Measurements from ENCODE around the gene NEDD4L.
A peak's percentile ranks its signal among the peaks of the same experiment; 100 is the strongest.
"Not testable (repeated sequence)": the region's sequence is repeated elsewhere in the genome, so short reads cannot be mapped to it uniquely, and the experiment has no call there.

The NEDD4L gene

DNA sequence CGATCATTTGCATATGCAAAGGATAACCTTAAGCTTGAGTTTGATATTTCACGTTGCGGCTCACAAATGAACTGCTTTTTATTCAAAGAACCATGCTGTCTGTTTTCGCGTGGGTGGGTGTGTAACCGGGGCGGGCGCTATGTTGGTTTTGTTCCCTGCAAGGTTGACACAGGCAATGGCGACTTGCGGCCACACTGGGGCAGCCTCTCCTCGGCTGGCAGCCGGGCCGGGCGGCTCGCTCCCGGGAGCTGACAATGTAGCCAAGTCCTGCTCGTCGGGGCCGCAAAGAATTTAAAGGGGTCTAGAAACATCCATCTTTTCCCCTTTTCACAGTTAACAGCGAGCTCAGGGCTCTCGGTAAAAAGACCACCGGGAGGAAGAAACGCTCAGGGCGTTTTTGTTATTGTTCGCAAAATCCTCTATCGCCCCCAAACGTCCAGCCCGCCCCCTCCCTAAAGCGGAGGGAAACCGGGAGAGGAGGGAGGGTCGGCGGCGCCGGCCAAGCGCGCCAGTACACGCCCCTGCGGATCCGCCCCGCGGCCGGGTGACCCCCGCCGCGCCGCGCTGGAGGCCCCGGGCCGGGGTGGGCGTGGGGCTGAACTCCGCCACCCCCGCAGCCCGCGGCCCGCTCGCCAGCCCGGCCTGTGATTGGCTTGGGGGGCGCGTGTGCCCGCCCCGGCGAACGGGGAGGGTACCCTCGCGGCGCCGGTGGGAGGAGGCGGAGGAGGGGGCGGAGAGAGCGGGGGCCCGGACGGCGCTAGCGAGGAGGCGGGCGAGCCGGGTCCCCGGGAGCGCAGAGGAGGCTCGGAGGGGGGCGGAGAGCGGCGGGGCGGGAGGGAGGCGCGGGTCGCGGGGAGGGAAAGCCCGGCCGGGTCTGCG lies at the start of gene NEDD4L:
Gene NEDD4L (plus strand): TSS at position 736 of the 879 bp plus-strand sequence. CDS start 435 bp downstream, outside the sequence.
- peak; percentile 68 to 70 for DNase-seq

DNA sequence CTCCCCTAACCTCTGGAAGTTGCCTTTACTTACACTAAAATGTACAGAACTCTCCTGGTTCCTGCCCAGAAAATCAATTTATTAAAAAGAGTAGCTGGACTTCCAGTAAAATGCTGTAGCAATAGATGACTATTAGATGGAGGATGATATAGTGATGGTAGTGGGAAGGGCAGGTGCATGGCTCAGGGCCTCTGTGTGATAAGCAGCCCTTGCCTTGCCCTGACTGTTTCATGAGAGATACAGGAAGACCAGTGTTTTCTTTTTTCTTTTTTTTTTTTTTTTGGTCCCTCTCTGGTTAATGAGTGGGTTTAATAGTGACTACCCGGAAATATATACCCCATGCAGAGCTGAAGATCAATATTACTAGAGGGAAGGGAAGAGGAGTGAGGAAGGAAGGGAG lies 48.7 kb upstream of the NEDD4L start:
- DNase-seq: no peak

DNA sequence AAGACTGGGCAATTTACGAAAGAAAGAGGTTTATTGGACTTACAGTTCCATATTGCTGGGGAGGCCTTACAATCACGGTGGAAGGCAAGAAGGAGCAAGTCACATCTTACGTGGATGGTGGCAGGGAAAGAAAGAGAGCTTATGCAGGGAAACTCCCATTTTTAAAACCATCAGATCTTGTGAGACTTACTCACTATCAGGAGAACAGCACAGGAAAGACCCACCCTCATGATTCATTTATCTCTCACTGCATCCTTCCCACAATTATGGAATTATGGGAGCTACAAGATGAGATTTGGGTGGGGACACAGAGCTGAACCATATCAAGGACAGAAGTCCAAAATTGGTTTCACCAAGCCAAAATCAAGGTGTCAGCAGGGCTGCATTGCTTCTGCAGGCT lies 47.1 kb upstream of the NEDD4L start:
- not testable (repeated sequence) for DNase-seq

DNA sequence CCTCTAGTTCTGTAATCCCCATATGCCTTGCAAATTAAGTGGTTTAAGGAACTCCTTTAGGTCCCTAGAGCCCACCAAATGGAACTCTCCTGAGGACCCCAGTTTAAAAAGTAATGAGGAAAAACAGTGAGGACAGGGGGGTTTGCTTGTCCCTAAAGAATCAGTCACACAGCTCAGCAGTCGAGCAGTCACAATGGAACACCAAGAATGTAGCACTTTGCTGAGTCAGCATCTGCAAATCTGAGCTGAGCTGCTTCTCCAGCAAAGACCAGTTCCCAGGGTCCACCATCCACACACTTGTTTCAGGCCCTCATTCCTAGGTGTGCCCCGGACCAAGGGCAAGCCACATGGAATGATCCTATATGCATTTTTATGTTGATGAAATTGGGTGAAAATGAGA lies 46.2 kb upstream of the NEDD4L start:
- no peak for DNase-seq

DNA sequence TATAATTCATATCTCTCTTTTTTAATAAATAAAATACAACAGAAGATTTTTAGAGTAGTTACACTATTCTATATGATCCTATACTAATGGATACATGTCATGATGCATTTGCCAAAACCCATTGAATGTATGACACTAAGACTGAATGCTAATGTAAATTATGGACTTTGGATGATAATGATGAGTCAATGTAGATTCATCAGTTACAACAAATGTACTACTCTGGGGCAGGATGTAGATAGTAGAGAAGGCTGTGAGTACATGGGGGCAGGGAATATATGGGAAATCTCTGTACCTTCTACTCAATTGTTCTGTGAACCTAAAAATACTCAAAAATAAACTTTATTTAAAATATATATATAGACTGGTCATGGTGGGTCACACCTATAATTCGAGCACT lies 45.6 kb upstream of the NEDD4L start:
- DNase-seq: no peak

DNA sequence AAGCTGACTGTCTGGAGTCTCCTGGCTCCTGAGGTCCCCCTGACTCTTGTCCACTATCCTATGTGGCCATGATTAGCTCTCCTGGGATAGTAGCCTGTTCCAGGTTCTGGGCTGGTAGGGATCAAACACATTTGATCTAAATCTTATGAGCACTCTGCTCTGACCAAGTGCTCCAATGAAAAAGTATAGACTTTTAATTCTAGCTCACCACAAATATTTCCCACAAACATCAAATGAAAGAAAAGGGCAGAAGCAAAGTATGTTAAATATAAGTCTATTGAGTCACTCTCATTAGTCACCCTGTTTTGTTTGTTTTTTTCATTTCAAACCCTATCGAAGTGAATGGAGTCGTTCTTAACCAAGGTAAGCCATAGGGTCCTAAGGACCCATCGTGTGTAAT lies 39.7 kb upstream of the NEDD4L start:
- no peak for DNase-seq

DNA sequence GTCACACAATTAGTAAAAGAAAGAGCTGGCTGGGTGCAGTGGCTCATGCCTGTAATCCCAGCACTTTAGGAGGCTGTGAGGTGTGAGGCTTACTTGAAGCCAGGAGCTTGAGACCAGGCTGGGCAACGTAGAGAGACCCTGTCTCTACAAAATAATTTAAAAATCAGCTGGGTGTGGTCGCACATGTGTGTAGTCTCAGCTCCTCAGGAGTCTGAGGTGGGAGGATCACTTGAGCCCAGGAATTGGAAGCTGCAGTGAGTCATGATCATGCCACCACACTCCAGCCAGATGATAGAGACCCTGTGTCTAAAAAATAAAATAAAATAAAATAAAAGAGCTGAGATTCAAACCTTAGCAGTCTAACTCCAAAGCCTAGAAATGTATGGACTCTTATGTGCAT lies 39.0 kb upstream of the NEDD4L start:
- no peak for DNase-seq

DNA sequence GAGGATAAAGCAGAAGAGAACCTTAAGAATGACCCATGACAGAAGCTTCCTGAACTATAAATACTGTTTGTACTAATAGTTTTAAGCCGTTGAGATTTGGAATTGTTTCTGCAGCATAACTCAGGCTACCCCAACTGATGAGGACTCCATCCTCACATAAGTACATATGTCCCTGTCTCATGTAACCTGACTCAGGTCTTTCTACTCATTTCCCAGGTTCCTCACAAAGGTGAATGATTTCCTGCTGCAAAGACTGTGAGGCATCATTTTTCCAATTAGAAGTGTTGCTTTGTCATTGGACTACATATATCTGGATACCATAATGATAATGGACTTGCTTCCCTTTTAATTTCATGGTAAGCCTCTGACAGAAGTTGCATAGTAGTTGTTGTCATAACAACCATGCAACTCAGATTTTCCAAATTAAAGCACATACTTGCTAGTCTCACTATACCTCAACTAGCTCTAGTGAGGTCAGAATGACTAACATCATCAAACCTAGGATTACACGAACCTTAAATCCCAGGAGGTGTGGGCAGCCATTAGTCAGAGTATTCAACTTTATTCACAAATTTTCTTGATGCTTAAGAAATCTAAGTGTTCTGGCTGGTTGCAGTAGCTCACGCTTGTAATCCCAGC lies 38.0 kb upstream of the NEDD4L start:
- no peak for DNase-seq

DNA sequence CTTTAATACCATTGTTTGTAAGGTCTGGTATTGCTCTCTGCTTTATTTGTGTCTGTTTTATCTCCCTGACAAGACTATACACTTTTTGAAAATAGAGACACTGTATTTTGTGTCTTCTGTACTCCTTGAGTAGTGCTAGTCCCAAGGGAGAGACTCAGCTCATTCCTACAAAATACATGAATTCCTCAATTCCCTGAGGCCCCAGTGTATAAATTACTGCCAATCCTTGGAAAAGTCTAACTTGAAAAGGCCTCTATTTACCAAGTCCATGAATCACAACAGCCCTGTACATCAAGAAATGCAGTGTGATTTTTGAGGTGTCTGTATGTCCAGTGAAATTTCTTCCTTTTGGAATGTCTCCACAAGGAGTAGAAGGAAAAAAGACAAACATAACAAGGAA lies 34.9 kb upstream of the NEDD4L start:
- no peak for DNase-seq

DNA sequence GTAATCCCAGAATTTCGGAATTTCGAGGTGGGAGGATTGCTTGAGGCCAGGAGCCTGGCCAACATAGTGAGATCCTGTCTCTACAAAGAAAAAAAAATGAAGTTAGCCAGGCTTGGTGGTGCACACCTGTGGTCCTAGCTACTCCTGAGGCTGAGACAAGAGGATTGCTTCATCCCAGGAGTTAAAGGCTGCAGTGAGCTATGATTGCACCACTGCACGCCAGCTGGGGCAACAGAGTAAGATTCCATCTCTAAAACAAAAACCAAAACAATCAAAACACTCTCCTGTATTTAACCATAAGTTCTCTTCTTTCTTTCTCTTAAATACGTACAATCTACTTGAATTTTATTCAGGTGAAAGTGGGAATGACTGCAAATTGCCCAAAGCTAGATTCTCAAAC lies 33.8 kb upstream of the NEDD4L start:
- DNase-seq: no peak

DNA sequence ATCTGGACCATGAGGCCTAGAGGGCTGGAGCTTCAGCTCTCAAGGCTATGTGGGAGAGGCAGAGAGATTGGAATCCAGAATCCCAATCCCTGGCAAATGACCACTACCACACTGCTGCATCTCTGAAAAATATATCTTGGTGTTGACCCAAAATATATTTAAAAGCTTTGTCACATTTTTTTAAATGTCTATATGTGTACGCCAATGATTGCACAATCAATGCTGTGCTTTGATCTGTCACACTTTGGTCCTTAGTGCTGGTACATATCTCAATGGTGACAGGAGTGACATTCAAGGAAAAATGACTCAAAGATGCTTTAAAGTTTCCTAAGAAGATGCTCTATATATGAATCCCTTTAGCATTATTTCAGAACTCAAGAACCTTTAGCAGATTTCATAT lies 31.7 kb upstream of the NEDD4L start:
- no peak for DNase-seq

DNA sequence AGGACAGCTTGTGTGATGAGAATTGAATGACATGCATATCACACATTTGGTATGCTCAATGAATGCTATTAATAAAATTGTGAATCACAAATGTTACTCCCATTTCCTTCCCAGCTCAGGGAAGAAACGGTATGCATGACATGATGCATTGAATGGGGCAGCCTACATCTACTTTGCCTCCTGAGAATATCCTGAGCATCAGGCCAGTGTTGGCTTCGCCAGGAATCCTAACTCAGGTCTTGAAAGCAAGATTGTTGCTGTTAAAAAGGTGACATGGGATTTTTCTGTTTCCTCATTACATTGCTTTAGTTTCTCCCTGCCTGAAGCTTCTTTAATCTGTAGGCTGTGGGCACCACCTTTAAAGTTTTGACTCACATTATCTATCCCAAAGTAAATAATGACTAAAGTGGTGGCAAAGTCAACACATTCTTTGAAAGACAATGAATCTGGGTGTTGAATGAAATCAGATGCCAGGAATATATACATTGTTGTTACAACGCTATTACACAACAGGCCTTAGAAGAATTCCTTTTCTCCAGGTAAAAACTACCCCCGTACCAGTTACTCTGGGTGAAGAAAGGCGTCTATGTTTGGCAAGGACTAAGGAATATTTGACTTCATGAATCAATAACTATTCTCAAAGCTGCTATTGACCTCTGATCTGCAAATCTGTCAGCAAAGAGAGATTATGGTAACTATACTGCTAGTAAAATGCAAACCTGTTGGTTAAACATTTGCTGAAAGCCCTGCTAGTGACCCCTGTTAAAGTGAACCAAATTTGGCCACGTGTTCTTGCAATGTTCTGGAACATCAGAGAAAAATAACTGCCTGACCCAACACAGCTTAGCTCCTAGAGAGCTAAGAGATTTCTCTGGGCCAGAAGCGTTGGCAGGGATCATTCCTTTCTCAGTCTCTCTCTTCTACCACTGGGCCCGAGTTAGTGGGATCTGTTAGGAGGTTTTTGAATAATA lies 30.5 kb upstream of the NEDD4L start:
- no peak for DNase-seq

DNA sequence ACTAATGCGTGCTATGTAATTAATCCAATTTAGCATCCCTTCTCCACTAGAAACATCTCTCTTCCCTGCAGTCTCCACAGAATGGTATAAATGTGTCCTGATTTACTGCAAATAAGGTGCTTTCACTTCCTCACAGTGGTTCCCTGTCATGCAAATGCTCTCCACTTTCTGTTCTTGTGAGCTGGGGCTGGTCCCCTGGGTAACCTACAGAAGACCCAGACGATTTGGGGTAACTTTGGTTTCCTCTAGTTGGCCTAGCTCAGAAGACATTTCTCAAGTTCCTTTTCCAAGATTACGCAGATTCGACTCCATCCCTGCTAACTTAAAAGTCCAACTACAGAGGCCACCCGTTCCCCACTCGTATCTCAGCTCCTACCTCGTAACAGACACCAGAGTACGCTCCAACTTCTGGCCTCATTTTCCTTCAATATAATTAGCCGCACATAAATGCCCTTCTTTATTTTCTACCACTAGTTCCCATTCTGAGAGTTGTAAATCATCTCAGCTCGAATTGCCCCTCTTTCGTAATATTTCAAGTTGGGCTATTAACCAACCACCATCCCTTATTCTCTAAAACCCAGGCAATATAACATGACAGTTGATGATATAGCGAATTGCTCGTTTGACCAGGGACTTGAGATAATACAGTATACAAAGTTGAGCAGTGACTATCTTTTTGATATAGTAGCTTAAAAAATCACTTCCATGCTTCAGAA lies 28.8 kb upstream of the NEDD4L start:
- DNase-seq: no peak

DNA sequence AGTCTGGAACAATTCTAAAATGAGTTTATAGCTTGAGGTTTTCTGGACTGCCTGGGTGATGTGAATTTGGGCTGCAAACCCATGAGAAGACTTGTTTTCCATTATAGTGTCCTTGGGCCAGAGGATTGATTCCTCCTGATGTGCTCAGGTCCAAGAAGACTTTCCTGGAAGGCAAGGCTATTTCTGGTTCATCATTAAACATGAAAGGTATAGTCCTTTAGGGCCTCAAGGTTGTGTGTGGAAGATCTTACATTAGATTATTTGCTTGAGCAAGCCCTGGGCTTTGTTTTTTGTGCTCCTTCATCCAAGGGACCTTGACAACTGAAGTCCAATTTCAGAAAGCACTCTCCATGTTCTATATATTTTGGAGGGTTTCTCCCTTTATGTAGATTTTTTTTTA lies 26.8 kb upstream of the NEDD4L start:
- no peak for DNase-seq

DNA sequence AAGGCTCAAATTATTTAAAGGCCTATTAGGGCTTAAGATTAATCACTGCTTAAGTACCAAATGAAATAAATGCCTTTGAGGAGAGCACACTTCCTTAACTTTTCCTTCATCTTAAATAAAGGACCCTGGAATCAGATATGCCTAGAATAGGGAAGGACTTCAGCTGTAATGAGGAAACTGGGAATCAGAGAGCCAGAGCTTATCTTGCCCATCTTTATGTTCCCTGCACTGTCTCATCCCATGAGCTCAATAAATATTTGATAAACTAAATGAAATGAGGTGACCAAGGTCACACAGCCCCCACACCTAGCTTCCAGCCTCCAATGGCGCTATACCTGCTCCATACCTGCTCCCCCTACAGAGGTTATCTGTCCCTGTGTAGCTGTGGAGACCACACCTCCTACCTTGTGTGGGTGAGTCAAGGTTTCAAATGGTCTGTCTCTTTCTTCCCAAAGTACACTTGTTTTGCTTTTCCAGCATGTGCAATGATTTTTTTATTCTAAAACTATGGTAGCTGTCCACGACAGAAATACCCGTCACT lies 23.4 kb upstream of the NEDD4L start:
- no peak for DNase-seq

DNA sequence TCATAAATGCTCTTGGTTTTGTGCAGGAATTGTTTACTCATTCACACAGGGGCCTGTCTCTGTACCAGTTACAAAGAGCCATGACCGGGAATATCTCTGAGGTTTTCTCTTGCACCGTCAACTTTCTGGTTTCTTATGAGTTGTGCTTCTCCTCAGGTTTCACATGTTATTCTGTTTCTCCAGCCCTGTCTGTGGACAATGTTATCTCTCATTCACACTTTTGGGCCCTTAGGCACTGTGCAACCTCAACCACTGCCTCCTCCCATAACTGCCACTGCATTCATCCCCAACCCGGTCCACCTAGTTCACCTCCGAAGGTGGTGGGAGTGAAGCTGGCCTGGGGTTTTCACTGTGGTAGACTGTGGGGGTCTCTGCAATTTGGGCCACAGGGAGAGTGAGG lies 22.5 kb upstream of the NEDD4L start:
- no peak for DNase-seq

DNA sequence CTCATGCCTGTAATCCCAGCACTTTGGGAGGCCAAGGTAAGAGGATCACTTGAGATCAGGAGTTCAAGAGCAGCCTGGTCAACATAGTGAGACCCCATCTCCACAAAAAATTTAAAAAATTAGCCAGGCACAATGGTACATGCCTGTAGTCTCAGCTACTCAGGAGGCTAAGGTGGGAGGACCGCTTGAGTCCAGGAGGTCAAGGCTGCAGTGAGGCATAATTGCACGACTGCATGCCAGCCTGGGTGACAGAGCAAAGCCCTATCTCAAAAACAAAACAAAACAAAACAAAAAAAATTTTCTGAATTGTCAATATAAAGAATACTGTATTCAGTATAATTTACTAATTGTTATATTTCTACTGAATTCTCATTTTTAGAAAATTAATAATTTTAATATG lies 20.9 kb upstream of the NEDD4L start:
- no peak for DNase-seq

DNA sequence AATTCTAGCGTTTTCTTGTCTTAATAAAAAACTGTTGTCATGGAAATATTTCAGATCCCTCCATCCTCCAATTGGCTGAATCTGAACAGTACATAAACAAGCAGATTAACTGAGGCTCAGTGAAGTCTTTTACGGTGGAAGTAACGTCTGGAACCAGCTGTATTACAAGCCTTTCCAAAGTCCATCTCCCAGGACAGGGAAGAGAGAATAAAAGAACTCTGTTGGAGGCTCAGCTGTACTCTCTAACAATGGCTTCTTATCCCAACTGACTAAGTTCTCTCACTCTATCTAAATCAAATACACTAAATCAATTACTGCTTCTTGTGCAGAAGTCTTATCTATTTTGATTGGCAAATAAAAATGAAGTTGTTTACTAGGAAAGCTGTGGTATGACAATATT lies 19.9 kb upstream of the NEDD4L start:
- no peak for DNase-seq

DNA sequence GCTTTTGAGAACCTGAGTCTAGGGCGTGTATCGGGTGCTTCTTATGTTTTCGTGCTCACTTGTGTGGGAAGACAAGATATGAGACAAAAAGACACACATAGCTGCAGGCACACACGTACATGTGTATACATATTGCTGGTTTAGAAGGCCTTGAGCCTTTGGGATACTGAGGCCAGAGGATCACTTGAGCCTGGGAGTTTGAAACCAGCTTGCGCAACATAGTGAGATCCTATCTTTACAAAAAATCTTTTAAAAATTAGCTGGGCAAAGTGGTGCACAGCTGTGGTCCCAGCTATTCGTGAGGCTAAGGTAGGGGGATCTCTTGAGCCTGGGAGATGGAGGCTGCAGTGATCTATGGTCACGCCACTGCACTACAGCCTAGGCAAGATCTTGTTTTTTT lies 18.8 kb upstream of the NEDD4L start:
- no peak for DNase-seq

DNA sequence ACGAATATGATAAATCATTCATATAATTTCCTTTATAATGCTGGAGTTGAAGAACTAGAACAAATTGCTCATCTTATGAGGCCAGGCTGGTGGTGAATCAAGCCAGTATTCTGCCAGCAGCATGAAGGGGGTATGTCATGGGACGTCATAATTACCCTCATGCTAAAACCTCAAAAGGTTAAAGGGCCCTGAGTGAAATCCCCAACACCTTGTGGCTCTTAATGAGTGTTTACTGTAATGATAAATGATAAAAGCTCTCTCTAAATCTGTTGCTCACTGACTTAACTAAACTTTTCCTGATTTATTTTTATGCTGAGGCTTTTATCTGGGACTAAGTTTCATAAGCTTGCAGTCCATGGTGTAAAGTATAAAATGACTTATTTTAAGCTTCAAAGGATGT lies 18.3 kb upstream of the NEDD4L start:
- DNase-seq: no peak

DNA sequence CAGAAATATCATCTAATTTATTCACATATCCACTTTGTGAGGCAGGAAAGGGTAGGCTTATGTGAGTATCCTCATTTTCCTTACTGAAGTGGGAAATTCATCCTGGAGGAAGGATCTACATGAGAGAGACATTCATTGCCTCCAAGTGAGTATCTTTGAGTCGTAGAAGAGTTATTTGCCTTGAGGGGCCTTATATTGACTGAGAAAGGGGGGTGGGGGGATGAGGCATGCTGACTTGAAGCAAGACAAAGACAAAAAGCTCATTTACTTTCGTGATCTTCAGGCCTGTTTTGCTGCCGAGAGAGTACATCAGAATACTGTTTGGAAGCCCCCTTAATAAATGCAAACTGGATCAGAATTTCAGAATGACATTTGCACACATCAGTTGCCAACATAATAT lies 17.6 kb upstream of the NEDD4L start:
- no peak for DNase-seq

DNA sequence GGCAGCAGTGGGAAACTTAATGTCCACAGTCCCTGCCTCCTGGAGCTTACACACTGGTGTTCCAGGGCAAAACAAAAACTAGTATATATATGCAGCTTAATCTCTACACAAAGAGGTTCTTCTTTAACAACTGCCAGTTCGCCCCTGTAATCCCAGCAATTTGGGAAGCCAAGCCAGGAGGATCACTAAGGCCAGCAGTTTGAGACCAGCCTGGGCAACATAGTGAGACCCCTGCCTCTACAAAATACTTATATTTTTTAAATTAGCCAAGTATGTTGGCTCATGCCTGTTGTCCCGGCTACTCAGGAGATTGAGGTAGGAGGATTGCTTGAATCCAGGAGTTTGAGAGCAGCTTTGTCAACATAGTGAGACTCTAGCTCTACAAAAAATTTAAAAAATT lies 17.2 kb upstream of the NEDD4L start:
- no peak for DNase-seq

All from AML-193 (cell line).